H1 (cell line): ENCODE results near the gene E2F3. TPM values are rescaled to one million over a fixed set of nuclear protein-coding genes. Genes with fewer than 3 reads are reported as not detected.

Experiments
- CTCF ChIA-PET: fragments of 300-600 bp; sonication (Branson Sonifier 250); formaldehyde crosslinking; loops from one replicate; lab custom pipeline; 2021; ENCODE audit not compliant: partially characterized antibody; lab: Charles Lee
- POLR2A ChIA-PET: fragments of 300-600 bp; sonication (Branson Sonifier 250); formaldehyde crosslinking; loops from one replicate; lab custom pipeline; 2021; ENCODE audit warnings: inconsistent platforms; ENCODE audit not compliant: partially characterized antibody; lab: Charles Lee
- DNase-seq, 2 experiments: peaks; one replicate each; pipeline versions ENCODE4 v3.0.0 to v3.0.0-alpha.2; 2010 to 2022; ENCODE audit warnings: low spot score in 2 of 2, low read depth in 1 of 2, mixed read lengths in 1 of 2
- FAIRE-seq: peaks from 2 replicates; lab custom pipeline; 2011; peaks lifted over from hg19 to GRCh38; lab: Jason Lieb, UNC
- H2AFZ ChIP-seq: 2 replicates; pipeline ENCODE4 v1.8.1; 2012; ENCODE audit warnings: low read length, inconsistent platforms
- H2AK5ac ChIP-seq: 2 replicates; pipeline ENCODE4 v1.6.1; 2013; ENCODE audit warnings: low read depth, low read length
- H2BK120ac ChIP-seq: replicated peaks from 2 replicates; pipeline ENCODE3; 2013; ENCODE audit warnings: low read depth, low read length, inconsistent platforms
- H2BK12ac ChIP-seq: 2 replicates; pipeline ENCODE4 v1.6.1; 2013; ENCODE audit warnings: low read depth, low read length
- H2BK15ac ChIP-seq: 2 replicates; pipeline ENCODE4 v1.6.1; 2013; ENCODE audit warnings: low read length
- H2BK20ac ChIP-seq: 2 replicates; pipeline ENCODE4 v1.6.1; 2013; ENCODE audit warnings: low read length
- H2BK5ac ChIP-seq: 2 replicates; pipeline ENCODE4 v1.6.1; 2013; ENCODE audit warnings: low read depth, low read length
- H3K14ac ChIP-seq: 2 replicates; pipeline ENCODE4 v1.6.1; 2013; ENCODE audit warnings: inconsistent platforms; ENCODE audit not compliant: insufficient read length
- H3K18ac ChIP-seq: 2 replicates; pipeline ENCODE4 v1.6.1; 2013; ENCODE audit warnings: low read length; ENCODE audit errors: extremely low read depth
- H3K23ac ChIP-seq: 2 replicates; pipeline ENCODE4 v1.6.1; 2013; ENCODE audit warnings: inconsistent platforms; ENCODE audit not compliant: insufficient read length
- H3K23me2 ChIP-seq: 2 replicates; pipeline ENCODE4 v1.6.1; 2013; ENCODE audit warnings: low read depth, low read length
- H3K27ac ChIP-seq: 2 replicates; pipeline ENCODE4 v1.6.1; 2011; ENCODE audit warnings: low read depth, low read length, inconsistent platforms
- H3K27me3 ChIP-seq, 4 experiments: replicated peaks in 1 of 4; 1 replicate in 1 of 4; 2 replicates in 3 of 4; pipeline versions ENCODE4 v1.6.1 to v1.8.1; 2011 to 2013; ENCODE audit warnings: low read length in 3 of 4, mild to moderate bottlenecking in 3 of 4, inconsistent platforms in 2 of 4, mixed read lengths in 2 of 4, moderate library complexity in 1 of 4; ENCODE audit not compliant: control insufficient read depth in 3 of 4, insufficient read depth in 3 of 4; ENCODE audit errors: extremely low read depth in 1 of 4
- H3K36me3 ChIP-seq, 4 experiments: 2 replicates each; pipeline versions ENCODE4 v1.6.1 to v1.8.1; 2011 to 2013; ENCODE audit warnings: mild to moderate bottlenecking in 4 of 4, low read length in 3 of 4, moderate library complexity in 2 of 4, control low read depth in 1 of 4, inconsistent platforms in 1 of 4; ENCODE audit not compliant: insufficient read depth in 4 of 4, control insufficient read depth in 2 of 4
- H3K4ac ChIP-seq: replicated peaks from 2 replicates; pipeline ENCODE3; 2013; ENCODE audit warnings: low read length, low read depth, mixed read lengths, inconsistent platforms; ENCODE audit not compliant: insufficient read length
- H3K4me1 ChIP-seq, 4 experiments: replicated peaks in 1 of 4; 1 replicate in 1 of 4; 2 replicates in 3 of 4; pipeline versions ENCODE4 v1.6.1 to v1.8.1; 2011 to 2013; ENCODE audit warnings: low read length in 3 of 4, inconsistent platforms in 2 of 4, mixed read lengths in 1 of 4; ENCODE audit not compliant: insufficient read depth in 4 of 4, control insufficient read depth in 3 of 4
- H3K4me2 ChIP-seq, 2 experiments: 2 replicates each; pipeline versions ENCODE4 v1.6.1 to v1.8.1; 2011 to 2013; ENCODE audit warnings: low read depth in 2 of 2, low read length in 2 of 2, control low read depth in 1 of 2, inconsistent platforms in 1 of 2, mild to moderate bottlenecking in 1 of 2; ENCODE audit not compliant: insufficient read depth in 1 of 2
- H3K4me3 ChIP-seq, 4 experiments: fragments of 200-600, 300-600 bp in 1 of 4; sonication (generic), shearing (Covaris generic), sonication (Bioruptor Twin) in 1 of 4; 2 replicates each; pipeline versions ENCODE4 v1.5.1 to v1.8.1; 2011 to 2016; ENCODE audit warnings: low read length in 4 of 4, low read depth in 3 of 4, control low read depth in 2 of 4, inconsistent platforms in 2 of 4, mild to moderate bottlenecking in 2 of 4, mixed read lengths in 1 of 4, moderate library complexity in 1 of 4; ENCODE audit not compliant: insufficient read depth in 2 of 4; ENCODE audit errors: extremely low read depth in 1 of 4
- H3K56ac ChIP-seq: replicated peaks from 2 replicates; pipeline ENCODE3; 2013; ENCODE audit warnings: low read depth, mild to moderate bottlenecking, mixed read lengths, low read length, inconsistent platforms; ENCODE audit not compliant: insufficient read length
- H3K79me1 ChIP-seq: 2 replicates; pipeline ENCODE4 v1.6.1; 2013; ENCODE audit warnings: low read depth, low read length, control low read depth
- H3K79me2 ChIP-seq, 2 experiments: 2 replicates each; pipeline versions ENCODE4 v1.6.1 to v1.8.1; 2012 to 2013; ENCODE audit warnings: low read length in 2 of 2, mild to moderate bottlenecking in 2 of 2, inconsistent platforms in 1 of 2; ENCODE audit not compliant: insufficient read depth in 2 of 2, control insufficient read depth in 1 of 2
- H3K9ac ChIP-seq, 4 experiments: replicated peaks in 1 of 4; 1 replicate in 1 of 4; 2 replicates in 3 of 4; pipeline versions ENCODE4 v1.6.1 to v1.8.1; 2011 to 2013; ENCODE audit warnings: low read depth in 3 of 4, low read length in 3 of 4, control low read depth in 2 of 4, mild to moderate bottlenecking in 2 of 4, moderate library complexity in 2 of 4, inconsistent platforms in 1 of 4; ENCODE audit errors: extremely low read depth in 1 of 4
- H3K9me3 ChIP-seq, 2 experiments: 2 replicates each; pipeline versions ENCODE4 v1.6.1 to v1.8.1; 2012 to 2013; ENCODE audit warnings: mild to moderate bottlenecking in 2 of 2, moderate library complexity in 2 of 2, control low read depth in 1 of 2, inconsistent platforms in 1 of 2, low read depth in 1 of 2, low read length in 1 of 2, mixed read lengths in 1 of 2; ENCODE audit not compliant: insufficient read depth in 2 of 2
- H4K20me1 ChIP-seq, 2 experiments: replicated peaks in 1 of 2; 2 replicates each; pipeline versions ENCODE3 to v1.8.1; 2011 to 2013; ENCODE audit warnings: inconsistent platforms in 2 of 2, low read length in 2 of 2, mild to moderate bottlenecking in 1 of 2; ENCODE audit not compliant: insufficient read depth in 2 of 2, control insufficient read depth in 1 of 2
- H4K5ac ChIP-seq: 2 replicates; pipeline ENCODE4 v1.6.1; 2013; ENCODE audit warnings: low read length, low read depth, mixed read lengths, inconsistent platforms; ENCODE audit not compliant: insufficient read length
- H4K8ac ChIP-seq: 2 replicates; pipeline ENCODE4 v1.8.0; 2013; ENCODE audit warnings: mild to moderate bottlenecking, moderate library complexity, low read length, inconsistent platforms; ENCODE audit not compliant: insufficient read depth; ENCODE audit errors: extremely low read depth
- H4K91ac ChIP-seq: replicated peaks from 2 replicates; pipeline ENCODE3; 2013; ENCODE audit warnings: low read length, mixed read lengths, inconsistent platforms; ENCODE audit not compliant: insufficient read length
- CTCF ChIP-seq, 3 experiments: IDR thresholded peaks; 1 replicate in 2 of 3; 2 replicates in 1 of 3; pipeline versions ENCODE4 v1.5.1 to v1.6.1; 2011; ENCODE audit warnings: low read length in 3 of 3, mild to moderate bottlenecking in 3 of 3, inconsistent platforms in 2 of 3, low read depth in 1 of 3, moderate library complexity in 1 of 3; ENCODE audit not compliant: insufficient read depth in 1 of 3; ENCODE audit errors: control extremely low read depth in 1 of 3
- E2F6 ChIP-seq: IDR thresholded peaks from 2 replicates; pipeline ENCODE4 v1.6.1; 2012; ENCODE audit warnings: inconsistent platforms
- EGR1 ChIP-seq: IDR thresholded peaks from 2 replicates; pipeline ENCODE4 v1.6.1; 2011; ENCODE audit warnings: low read depth, low read length, borderline replicate concordance
- EZH2 ChIP-seq: fragments of 200-600 bp; sonication (generic); IDR thresholded peaks from 2 replicates; pipeline ENCODE4 v1.7.1; 2012; ENCODE audit warnings: low read depth, mild to moderate bottlenecking, moderate library complexity, low read length, inconsistent platforms; ENCODE audit not compliant: severe bottlenecking
- GABPA ChIP-seq: IDR thresholded peaks from 2 replicates; pipeline ENCODE4 v1.6.1; 2011; ENCODE audit warnings: mild to moderate bottlenecking, low read length, moderate library complexity, borderline replicate concordance; ENCODE audit not compliant: insufficient read depth
- RBBP5 ChIP-seq: IDR thresholded peaks from 2 replicates; pipeline ENCODE4 v1.7.1; 2012; ENCODE audit warnings: low read depth, mild to moderate bottlenecking, inconsistent platforms, low read length, moderate library complexity, borderline replicate concordance
- SAP30 ChIP-seq: fragments of 300-600 bp; sonication (generic); IDR thresholded peaks from 2 replicates; pipeline ENCODE4 v1.7.1; 2012; ENCODE audit warnings: low read length, moderate library complexity, mild to moderate bottlenecking, inconsistent platforms; ENCODE audit not compliant: insufficient read depth, insufficient replicate concordance
- SUZ12 ChIP-seq: fragments of 200-600 bp; sonication (generic); IDR thresholded peaks from 2 replicates; pipeline ENCODE4 v1.6.1; 2012; ENCODE audit warnings: mild to moderate bottlenecking, inconsistent platforms, low read length, moderate library complexity, mixed read lengths
- USF2 ChIP-seq: IDR thresholded peaks from 2 replicates; pipeline ENCODE4 v1.6.1; 2011; ENCODE audit warnings: low read length, improper control_type of control experiment
- WGBS, 2 experiments: shearing (Covaris generic) in 1 of 2; methylation state at CpG; one replicate each; pipeline versions ENCODE4 v1.1.6 to v1.1.7; 2013 to 2015; ENCODE audit warnings: low lambda C conversion rate in 2 of 2, mixed read lengths in 2 of 2, inconsistent platforms in 1 of 2, low coverage in 1 of 2, missing lambda C conversion rate in 1 of 2; ENCODE audit not compliant: insufficient replicate concordance in 2 of 2, insufficient coverage in 1 of 2, insufficient read length in 1 of 2; ENCODE audit errors: extremely low coverage in 1 of 2, missing lambda C conversion rate in 1 of 2; 5-methylcytosine and 5-hydroxymethylcytosine counted together
- polyA plus RNA-seq, 7 experiments: library from polyadenylated mRNA; depleted of rRNA in 3 of 7; stranded (reverse) in 5 of 7; unstranded in 2 of 7; fragments of >200 nt in 5 of 7; fragments of 200-250 nt in 2 of 7; gene quantifications; 1 replicate in 5 of 7; 2 replicates in 1 of 7; 4 replicates in 1 of 7; pipeline versions ENCODE4 v1.2.1 to v1.2.3, GENCODE V29; 2011 to 2013; ENCODE audit warnings: missing spikeins in 2 of 7, mixed read lengths in 2 of 7
- total RNA-seq: library from RNA; stranded (reverse); fragmentation: NEBNext Ultra II Directional; extraction: Animal tissue kit (Norgen Biotek cat#: 25700); gene quantifications from 2 replicates; pipeline ENCODE4 v1.2.1, GENCODE V29; 2021

The E2F3 gene
- total and polyA plus RNA-seq, 2 of the 8 experiments (the other 6 are each of a cell fraction or from before 2014, with no cell fraction given), result 14.9 to 42.2 TPM

GRCh38 chr6:20509212-20509611, 107.5 kb downstream of the E2F3 start:
- H4K91ac ChIP-seq, result no peak overlapping the region
- no peaks in the 10 kb centered on the region; a peak in 1 of 7 replicates for H3K27me3 ChIP-seq
- no peaks in the 10 kb centered on the region for H3K79me1 ChIP-seq
- H3K4me3 ChIP-seq, result no peak overlapping the region
- no peaks in the 10 kb centered on the region for H3K9me3 ChIP-seq
- H2AFZ ChIP-seq, result no peak overlapping the region
- H3K23ac ChIP-seq, result no peak overlapping the region
- no peak overlapping the region for H3K27ac ChIP-seq
- H2AK5ac ChIP-seq, result no peak overlapping the region
- H2BK120ac ChIP-seq, result no peak overlapping the region
- no peak overlapping the region for H3K4ac ChIP-seq
- no peaks in the 10 kb centered on the region for H3K79me2 ChIP-seq
- H3K18ac ChIP-seq, result no peak overlapping the region
- no peaks in the 10 kb centered on the region; the same call in 1 of the 2 replicates for H3K23me2 ChIP-seq
- WGBS, 2 experiments, result 83% methylated on average over 2 of the region's 2 CpGs; no CpG with 5 or more reads in 1 of the 2 experiments
- H2BK12ac ChIP-seq, result no peak overlapping the region
- H2BK5ac ChIP-seq, result no peak overlapping the region
- no peak overlapping the region for H4K8ac ChIP-seq
- no peaks in the 10 kb centered on the region for H3K4me1 ChIP-seq
- ChIA-PET CTCF (interaction anchor here (0.8 to 1.1 kb wide), 2 partner anchors 10 to 25 kb away, joined by 3 to 4 read pairs; no protein-coding TSS in a partner anchor), POLR2A (no interaction called here)
- H3K9ac ChIP-seq, result no peak overlapping the region
- no peak overlapping the region for H4K5ac ChIP-seq
- no peak overlapping the region for H2BK15ac ChIP-seq
- no peak for FAIRE-seq
- H3K56ac ChIP-seq, result no peak overlapping the region
- no peak for DNase-seq
- H3K4me2 ChIP-seq, result no peak overlapping the region
- H3K36me3 ChIP-seq, result no peaks in the 10 kb centered on the region
- no peak overlapping the region for H2BK20ac ChIP-seq
- H3K14ac ChIP-seq, result no peak overlapping the region
- H4K20me1 ChIP-seq, result no peaks in the 10 kb centered on the region
- TF ChIP-seq EGR1 (no peak), SAP30 (no peak), RBBP5 (no peak), CTCF (IDR thresholded peaks at IDR 0.05; ENCODE audit: control extremely low read depth in 1 of 3, insufficient read depth in 1 of 3, low read depth in 1 of 3, low read length in 3 of 3) (no peak), GABPA (no peak), EZH2 (no peak), USF2 (no peak), E2F6 (no peak), SUZ12 (no peak)
